Subcutaneous adipose tissue (tissue), 4 donors: ENCODE measurements around the gene ST14. TPM values are rescaled to one million over a fixed set of nuclear protein-coding genes. Genes with fewer than 3 reads are reported as not detected.

ENCODE experiments used
- total RNA-seq, 4 donors: library from RNA; depleted of rRNA; stranded (reverse); fragments of >200 nt; gene quantifications; one replicate each; pipeline ENCODE4 v1.1.0, GENCODE V29; 2016
- TF ChIP-seq, protein P1 (sequence below): fragments of 450-650 bp; IDR thresholded peaks from one replicate; pipeline ENCODE4 v1.5.1; 2016; ENCODE audit warnings: low read depth, mild to moderate bottlenecking, control low read depth, antibody characterized with exemption, moderate library complexity

ST14 gene
- total RNA-seq, 4 donors from 2014 or later: 2.8 to 113 (median 8.1) TPM

DNA sequence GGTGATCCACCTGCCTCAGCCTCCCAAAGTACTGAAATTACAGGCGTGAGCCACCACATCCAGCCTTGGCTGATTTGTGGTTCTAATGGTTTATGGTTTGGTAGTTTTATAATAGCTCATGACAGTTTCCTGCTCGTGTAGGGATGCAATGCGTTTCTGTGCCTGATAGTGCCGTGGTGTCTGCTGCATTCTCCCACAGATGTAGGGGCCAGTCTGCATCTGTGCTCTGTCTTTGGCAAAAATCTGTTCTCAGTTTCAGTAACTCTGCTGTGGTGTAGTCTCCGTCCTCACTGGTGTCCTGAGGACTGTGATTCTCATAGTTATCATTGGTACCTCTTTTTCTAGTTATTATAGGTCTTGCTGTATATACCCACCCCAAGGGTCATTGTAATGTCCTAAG, 16.3 kb downstream of the ST14 start:
- TF ChIP-seq, protein P1, sequence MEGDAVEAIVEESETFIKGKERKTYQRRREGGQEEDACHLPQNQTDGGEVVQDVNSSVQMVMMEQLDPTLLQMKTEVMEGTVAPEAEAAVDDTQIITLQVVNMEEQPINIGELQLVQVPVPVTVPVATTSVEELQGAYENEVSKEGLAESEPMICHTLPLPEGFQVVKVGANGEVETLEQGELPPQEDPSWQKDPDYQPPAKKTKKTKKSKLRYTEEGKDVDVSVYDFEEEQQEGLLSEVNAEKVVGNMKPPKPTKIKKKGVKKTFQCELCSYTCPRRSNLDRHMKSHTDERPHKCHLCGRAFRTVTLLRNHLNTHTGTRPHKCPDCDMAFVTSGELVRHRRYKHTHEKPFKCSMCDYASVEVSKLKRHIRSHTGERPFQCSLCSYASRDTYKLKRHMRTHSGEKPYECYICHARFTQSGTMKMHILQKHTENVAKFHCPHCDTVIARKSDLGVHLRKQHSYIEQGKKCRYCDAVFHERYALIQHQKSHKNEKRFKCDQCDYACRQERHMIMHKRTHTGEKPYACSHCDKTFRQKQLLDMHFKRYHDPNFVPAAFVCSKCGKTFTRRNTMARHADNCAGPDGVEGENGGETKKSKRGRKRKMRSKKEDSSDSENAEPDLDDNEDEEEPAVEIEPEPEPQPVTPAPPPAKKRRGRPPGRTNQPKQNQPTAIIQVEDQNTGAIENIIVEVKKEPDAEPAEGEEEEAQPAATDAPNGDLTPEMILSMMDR: no peak

DNA sequence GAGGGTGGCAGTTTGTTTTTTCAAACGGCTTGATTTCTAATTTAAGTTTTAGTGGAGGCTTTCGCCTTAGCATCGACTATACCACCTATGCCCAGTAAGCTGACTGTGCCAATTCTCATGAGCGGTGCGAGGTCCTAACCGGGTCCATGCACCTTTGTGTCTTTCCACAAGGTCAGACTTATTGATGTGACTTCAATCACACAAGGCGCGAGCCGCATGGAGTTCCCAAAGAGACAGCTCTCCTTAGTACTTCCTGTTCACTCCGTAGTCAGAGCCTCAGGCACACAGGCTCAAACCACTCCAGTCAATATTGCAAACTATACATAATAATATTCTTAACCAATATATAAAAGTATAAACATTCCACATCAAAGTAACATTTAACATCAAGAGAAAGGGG, 18.2 kb downstream of the ST14 start:
- TF ChIP-seq, protein P1: no peak

- TF ChIP-seq, protein P1: no peak
Observed at GRCh38 chr11:130178441-130179339, 19.1 kb downstream of the ST14 start.

- TF ChIP-seq, protein P1: no peak
Observed at GRCh38 chr11:130179396-130180306, 20.1 kb downstream of the ST14 start.

GRCh38 chr11:130180491-130180890, 20.9 kb downstream of the ST14 start:
- TF ChIP-seq, protein P1: no peak

- TF ChIP-seq, protein P1: no peak
Observed at GRCh38 chr11:130180896-130181294, 21.3 kb downstream of the ST14 start.
